GM12878 (cell line): ENCODE data around the gene UBE3B. TPM values are rescaled to one million over a fixed set of nuclear protein-coding genes. Genes with fewer than 3 reads are reported as not detected.

Experiments
- ATAC-seq: fragments of 200-7000 bp; cut with Tn5 transposase; 3 replicates; pipeline ENCODE4 v1.9.1; 2020; ENCODE audit warnings: mild to moderate bottlenecking, moderate library complexity
- BruUV-seq: library from RNA; stranded (reverse); fragments of 400-500 nt; replicated peaks from 2 replicates; lab custom pipeline; 2021; lab: Mats Ljungman, UMichigan
- CTCF ChIA-PET: fragments of 300-600 bp; sonication (Branson Sonifier 250); formaldehyde crosslinking; extraction: SDS; loops from one replicate; lab custom pipeline; 2021; ENCODE audit warnings: inconsistent platforms; lab: Yijun Ruan, JAX
- POLR2A ChIA-PET: fragments of 350-600 bp; formaldehyde crosslinking; extraction: SDS; loops from one replicate; lab custom pipeline; 2021; ENCODE audit warnings: inconsistent platforms; lab: Charles Lee
- RAD21 ChIA-PET: fragments of 300-600 bp; sonication (Branson Sonifier 250); formaldehyde crosslinking; loops from one replicate; lab custom pipeline; 2023; ENCODE audit warnings: antibody characterized with exemption; ENCODE audit not compliant: unreplicated experiment; lab: Charles Lee
- SMC1A ChIA-PET: fragments of 300-600 bp; sonication (Branson Sonifier 250); formaldehyde crosslinking; loops from one replicate; lab custom pipeline; 2023; ENCODE audit not compliant: unreplicated experiment, uncharacterized antibody; lab: Charles Lee
- DNase-seq: peaks from one replicate; pipeline ENCODE4 v3.0.0-alpha.2; 2011; ENCODE audit warnings: low read depth, low spot score
- FAIRE-seq: peaks from 3 replicates; lab custom pipeline; 2011; peaks lifted over from hg19 to GRCh38; lab: Jason Lieb, UNC
- H2AFZ ChIP-seq: 2 replicates; pipeline ENCODE4 v1.6.0; 2011; ENCODE audit warnings: low read depth, low read length, control low read depth; ENCODE audit not compliant: control insufficient read depth
- H3K27ac ChIP-seq: 2 replicates; pipeline ENCODE4 v1.5.1; 2011; ENCODE audit warnings: control low read depth; ENCODE audit not compliant: control insufficient read depth, insufficient read depth
- H3K27me3 ChIP-seq, 2 experiments: replicated peaks in 1 of 2; 2 replicates each; pipeline versions ENCODE4 v1.6.0 to v1.6.1; 2011; ENCODE audit warnings: low read length in 1 of 2; ENCODE audit not compliant: control insufficient read depth in 2 of 2, insufficient read depth in 2 of 2
- H3K36me3 ChIP-seq, 2 experiments: 2 replicates each; pipeline ENCODE4 v1.5.1; 2011; ENCODE audit warnings: low read length in 1 of 2; ENCODE audit not compliant: control insufficient read depth in 2 of 2, insufficient read depth in 2 of 2
- H3K4me1 ChIP-seq: 2 replicates; pipeline ENCODE4 v1.6.1; 2011; ENCODE audit warnings: mild to moderate bottlenecking, low read length, moderate library complexity, mixed read lengths; ENCODE audit not compliant: control insufficient read depth, insufficient read depth
- H3K4me2 ChIP-seq: 2 replicates; pipeline ENCODE4 v1.6.0; 2011; ENCODE audit warnings: control low read depth; ENCODE audit not compliant: control insufficient read depth, insufficient read depth
- H3K4me3 ChIP-seq: fragments of 200-600 bp; sonication (generic); 2 replicates; pipeline ENCODE4 v1.5.1; 2016
- H3K79me2 ChIP-seq: 2 replicates; pipeline ENCODE4 v1.6.0; 2011; ENCODE audit warnings: low read length; ENCODE audit not compliant: control insufficient read depth, insufficient read depth
- H3K9ac ChIP-seq: 2 replicates; pipeline ENCODE4 v1.8.0; 2011; ENCODE audit warnings: low read length, control low read depth, mixed read lengths; ENCODE audit not compliant: control insufficient read depth, insufficient read depth
- H3K9me3 ChIP-seq: replicated peaks from 3 replicates; pipeline ENCODE4 v1.5.1; 2011; ENCODE audit warnings: mild to moderate bottlenecking, low read length; ENCODE audit not compliant: control insufficient read depth, insufficient read depth
- H4K20me1 ChIP-seq: 2 replicates; pipeline ENCODE4 v1.6.0; 2011; ENCODE audit not compliant: control insufficient read depth, insufficient read depth
- E2F8 ChIP-seq: fragments of 450-650 bp; IDR thresholded peaks from 2 replicates; pipeline ENCODE4 v1.6.1; 2018; ENCODE audit warnings: mild to moderate bottlenecking, low read depth, moderate library complexity; ENCODE audit not compliant: partially characterized antibody
- SMAD1 ChIP-seq: fragments of 450-650 bp; IDR thresholded peaks from 2 replicates; pipeline ENCODE4 v1.6.1; 2018; ENCODE audit warnings: mild to moderate bottlenecking, low read depth; ENCODE audit not compliant: partially characterized antibody
- WGBS: methylation state at CpG from one replicate; pipeline ENCODE4 v1.1.6; 2016; ENCODE audit warnings: low lambda C conversion rate; ENCODE audit not compliant: insufficient replicate concordance, insufficient coverage; ENCODE audit errors: missing lambda C conversion rate; 5-methylcytosine and 5-hydroxymethylcytosine counted together
- in situ Hi-C: fragments of 300-500 bp; cut with MboI; formaldehyde crosslinking; loops from 9 replicates; pipeline ENCODE4 v1.14.3; 2018; ENCODE audit warnings: mixed read lengths
- intact Hi-C: fragments of 100-400 bp; cut with micrococcal nuclease; formaldehyde crosslinking; loops from one replicate; pipeline ENCODE4 v1.14.2; 2022; ENCODE audit not compliant: unreplicated experiment
- polyA plus RNA-seq, 11 experiments: library from polyadenylated mRNA; depleted of rRNA in 4 of 11; unstranded in 6 of 11; stranded (reverse) in 5 of 11; fragments of >200 nt; fragmentation: Nextera tagmentation in 4 of 11; fragmentation: Illumina TruSeq in 1 of 11; extraction: Ambion mirVana in 4 of 11; extraction: Trizol in 1 of 11; gene quantifications; 1 replicate in 1 of 11; 2 replicates in 10 of 11; pipeline versions ENCODE4 v1.2.1 to v1.2.3, GENCODE V29; 2011 to 2016; ENCODE audit warnings: inconsistent platforms in 2 of 11, missing spikeins in 2 of 11, low read depth in 1 of 11
- total RNA-seq, 4 experiments: library from RNA; depleted of rRNA in 3 of 4; stranded (reverse); fragments of >200 nt in 3 of 4; fragmentation: Illumina TruSeq in 1 of 4; extraction: Trizol in 1 of 4; gene quantifications; 2 replicates each; pipeline versions ENCODE4 v1.2.1 to v1.2.3, GENCODE V29; 2013 to 2021

Gene UBE3B
- total and polyA plus RNA-seq, 10 of the 15 experiments (the other 5 are each of a cell fraction or from before 2014, with no cell fraction given) = 7.4 to 25.3 (median 17.1) TPM

GRCh38 chr12:109445191-109445609, 32.2 kb upstream of the UBE3B start (continued):
- no peak for TF ChIP-seq E2F8
- TF ChIP-seq, all 136 proteins: peak for 0

- FAIRE-seq = no peak
- WGBS = 86% methylated on average over 8 of the region's 8 CpGs
- ChIA-PET CTCF (no interaction called here), POLR2A (no interaction called here), SMC1A (interaction anchor here (0.5 kb wide), 1 partner anchor 209 kb away, joined by 3 read pairs; no protein-coding TSS in a partner anchor), RAD21 (no interaction called here)
- H2AFZ ChIP-seq = no peak overlapping the region
- no TSS peak for BruUV-seq
- H4K20me1 ChIP-seq = no peaks in the 10 kb centered on the region
- H3K4me2 ChIP-seq = no peak overlapping the region
- peaks cover 9 to 19% of the 10 kb centered on the region in 2 experiments; a peak in 3 of 4 replicates for H3K36me3 ChIP-seq
- no peaks in the 10 kb centered on the region for H3K4me1 ChIP-seq
- no peaks in the 10 kb centered on the region for H3K9me3 ChIP-seq
- no peak overlapping the region for H3K27ac ChIP-seq
- H3K79me2 ChIP-seq = no peaks in the 10 kb centered on the region
- intact Hi-C loops (no loop called here), in situ Hi-C loops (no loop called here)
- no peak overlapping the region for H3K9ac ChIP-seq
- no peak for ATAC-seq
- H3K27me3 ChIP-seq = no peaks in the 10 kb centered on the region
- DNase-seq = no peak
- no peak for TF ChIP-seq SMAD1
- H3K4me3 ChIP-seq = no peak overlapping the region
Observed at GRCh38 chr12:109446869-109447268, 30.6 kb upstream of the UBE3B start.
